Skeletal muscle satellite cell (primary cell): ENCODE measurements around the gene NAT14.

ENCODE experiments used
- H3K27me3 ChIP-seq: 2 replicates; pipeline ENCODE4 v1.7.0; 2013; ENCODE audit warnings: low read length; ENCODE audit not compliant: control insufficient read depth, insufficient read depth
- H3K36me3 ChIP-seq: 2 replicates; pipeline ENCODE4 v1.7.0; 2013; ENCODE audit warnings: mild to moderate bottlenecking, control low read depth, low read length; ENCODE audit not compliant: insufficient read depth
- H3K4me1 ChIP-seq: 2 replicates; pipeline ENCODE4 v1.7.0; 2013; ENCODE audit warnings: low read length; ENCODE audit not compliant: control insufficient read depth, insufficient read depth
- H3K4me2 ChIP-seq: 2 replicates; pipeline ENCODE4 v1.7.0; 2013; ENCODE audit warnings: mild to moderate bottlenecking, low read length
- H3K4me3 ChIP-seq: 2 replicates; pipeline ENCODE4 v1.7.0; 2013; ENCODE audit warnings: low read length
- H3K9ac ChIP-seq: 2 replicates; pipeline ENCODE4 v1.7.0; 2013; ENCODE audit warnings: mild to moderate bottlenecking, low read depth, low read length, moderate library complexity
- H3K9me3 ChIP-seq: replicated peaks from 2 replicates; pipeline ENCODE4 v1.7.0; 2013; ENCODE audit warnings: mild to moderate bottlenecking, control low read depth, low read length

The NAT14 gene

DNA sequence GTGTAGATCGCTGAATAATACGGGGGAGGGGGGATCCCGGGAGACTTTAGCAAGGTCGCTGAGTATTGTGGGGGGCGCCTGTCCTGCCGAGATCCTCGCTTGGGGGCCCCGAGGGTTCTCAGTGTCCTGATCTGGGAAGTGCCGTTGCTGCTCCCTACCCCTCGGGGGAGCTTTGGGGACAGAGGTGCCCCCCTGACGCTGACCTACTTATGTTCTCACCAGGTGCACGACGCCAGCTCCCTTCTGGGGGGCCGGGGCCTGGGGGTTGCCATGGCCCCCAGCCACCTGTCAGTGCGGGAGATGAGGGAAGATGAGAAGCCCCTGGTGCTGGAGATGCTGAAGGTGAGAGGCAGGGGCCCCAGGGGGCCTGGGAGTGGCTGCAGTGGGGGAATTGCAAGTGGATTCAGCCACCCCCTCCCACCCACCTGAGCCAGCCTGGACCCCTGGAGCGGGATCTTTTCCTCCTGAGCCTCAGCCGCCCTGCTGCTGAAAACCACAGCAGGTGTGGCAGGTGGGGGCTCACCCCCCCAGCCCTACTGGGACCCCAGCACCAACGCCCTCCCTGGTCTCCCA, 537 bp downstream of the NAT14 start:
- Histone ChIP-seq H3K27me3 (no peaks in the 10 kb centered on the region), H3K9me3 (no peaks in the 10 kb centered on the region), H3K4me3 (peak overlapping the region; percentile 78), H3K4me1 (peaks cover 50% of the 10 kb centered on the region), H3K36me3 (peaks cover 10% of the 10 kb centered on the region), H3K4me2 (peak overlapping the region; percentile 95), H3K9ac (peak overlapping the region; percentile 83)

DNA sequence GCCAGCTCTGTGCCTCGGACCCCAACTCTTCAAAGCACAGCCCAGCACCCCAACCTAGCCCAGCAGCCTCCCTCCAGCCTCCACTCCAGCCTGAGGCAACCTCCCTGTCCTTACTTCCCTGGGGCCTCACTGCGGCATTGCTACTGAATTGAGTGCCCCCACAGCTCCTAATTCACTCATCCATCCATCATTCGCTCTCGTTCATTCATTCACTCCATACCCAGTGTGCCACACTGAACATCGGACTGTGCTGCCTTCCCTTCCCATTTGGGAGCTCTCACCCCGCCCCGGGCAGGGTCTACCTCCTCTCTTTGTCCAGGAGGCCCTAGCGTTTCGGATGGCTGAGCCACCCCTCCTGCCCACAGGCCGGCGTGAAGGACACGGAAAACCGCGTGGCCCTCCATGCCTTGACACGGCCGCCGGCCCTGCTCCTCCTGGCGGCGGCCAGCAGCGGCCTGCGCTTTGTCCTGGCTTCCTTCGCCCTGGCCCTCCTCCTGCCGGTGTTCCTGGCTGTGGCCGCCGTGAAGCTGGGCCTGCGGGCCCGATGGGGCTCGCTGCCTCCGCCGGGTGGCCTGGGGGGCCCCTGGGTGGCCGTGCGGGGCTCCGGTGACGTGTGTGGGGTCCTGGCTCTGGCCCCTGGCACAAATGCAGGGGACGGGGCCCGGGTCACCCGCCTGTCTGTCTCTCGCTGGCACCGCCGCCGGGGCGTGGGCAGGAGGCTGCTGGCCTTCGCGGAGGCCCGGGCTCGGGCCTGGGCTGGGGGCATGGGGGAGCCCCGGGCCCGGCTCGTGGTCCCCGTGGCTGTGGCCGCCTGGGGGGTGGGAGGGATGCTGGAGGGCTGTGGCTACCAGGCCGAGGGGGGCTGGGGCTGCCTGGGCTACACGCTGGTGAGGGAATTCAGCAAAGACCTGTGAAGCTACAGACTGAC, 1.3 kb downstream of the NAT14 start:
- H3K27me3 ChIP-seq, result no peaks in the 10 kb centered on the region
- peak overlapping the region; percentile 83 for H3K9ac ChIP-seq
- H3K4me3 ChIP-seq, result peak overlapping the region; percentile 78
- peaks cover 8% of the 10 kb centered on the region for H3K36me3 ChIP-seq
- peaks cover 50% of the 10 kb centered on the region for H3K4me1 ChIP-seq
- H3K4me2 ChIP-seq, result peak overlapping the region; percentile 95
- H3K9me3 ChIP-seq, result no peaks in the 10 kb centered on the region

DNA sequence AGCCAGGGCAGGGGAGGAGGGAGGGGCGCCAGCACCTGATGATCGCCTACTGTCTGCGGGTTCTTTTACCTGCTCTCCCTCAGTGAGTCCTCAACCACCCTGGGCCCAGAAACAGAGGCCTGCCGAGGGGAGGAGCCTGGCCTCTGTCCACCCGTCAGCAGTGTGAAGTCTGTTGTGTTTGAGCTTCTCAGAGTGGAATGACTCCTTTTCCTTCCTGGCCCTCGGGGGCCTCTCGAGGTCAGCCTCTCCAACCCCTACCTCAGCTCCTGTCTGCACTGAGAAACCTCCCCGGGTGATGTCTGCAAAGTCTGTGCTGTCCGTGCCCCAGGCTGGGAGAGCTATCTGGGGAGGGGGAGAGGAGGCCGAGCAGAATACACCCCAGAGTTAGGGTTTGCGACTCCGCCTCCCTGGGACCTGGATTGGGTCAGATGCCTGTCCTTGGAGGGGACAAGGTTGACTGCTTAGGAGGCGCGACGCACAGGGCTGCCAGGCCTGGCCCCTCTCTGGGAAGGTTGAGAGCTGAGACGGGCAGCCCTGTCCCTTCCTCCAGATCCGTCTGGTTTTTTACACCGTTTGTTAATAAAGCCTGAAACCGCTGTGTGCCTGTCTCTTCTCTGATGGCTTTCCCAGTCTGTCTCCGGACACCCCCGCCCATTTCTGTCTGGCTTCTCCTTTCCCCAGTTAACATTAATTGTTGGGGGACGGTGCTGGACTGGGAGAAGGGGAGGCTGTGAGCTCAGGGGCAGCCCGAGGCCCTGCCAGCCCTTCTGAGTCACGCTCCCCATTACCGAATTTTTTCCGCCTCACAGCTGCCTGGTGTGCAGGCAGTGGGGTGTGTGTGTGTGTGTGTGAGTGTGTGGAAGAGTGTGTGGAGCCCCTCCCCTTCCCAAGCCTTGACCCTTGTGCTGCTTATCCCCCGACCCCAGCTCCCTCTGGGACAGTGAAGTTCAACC, 2.3 kb downstream of the NAT14 start:
- H3K4me1 ChIP-seq, result peaks cover 50% of the 10 kb centered on the region
- peaks cover 6% of the 10 kb centered on the region for H3K36me3 ChIP-seq
- peak overlapping the region; percentile 83 for H3K9ac ChIP-seq
- peak overlapping the region; percentile 78 for H3K4me3 ChIP-seq
- no peaks in the 10 kb centered on the region for H3K9me3 ChIP-seq
- peak overlapping the region; percentile 95 for H3K4me2 ChIP-seq
- H3K27me3 ChIP-seq, result peaks cover 5% of the 10 kb centered on the region

DNA sequence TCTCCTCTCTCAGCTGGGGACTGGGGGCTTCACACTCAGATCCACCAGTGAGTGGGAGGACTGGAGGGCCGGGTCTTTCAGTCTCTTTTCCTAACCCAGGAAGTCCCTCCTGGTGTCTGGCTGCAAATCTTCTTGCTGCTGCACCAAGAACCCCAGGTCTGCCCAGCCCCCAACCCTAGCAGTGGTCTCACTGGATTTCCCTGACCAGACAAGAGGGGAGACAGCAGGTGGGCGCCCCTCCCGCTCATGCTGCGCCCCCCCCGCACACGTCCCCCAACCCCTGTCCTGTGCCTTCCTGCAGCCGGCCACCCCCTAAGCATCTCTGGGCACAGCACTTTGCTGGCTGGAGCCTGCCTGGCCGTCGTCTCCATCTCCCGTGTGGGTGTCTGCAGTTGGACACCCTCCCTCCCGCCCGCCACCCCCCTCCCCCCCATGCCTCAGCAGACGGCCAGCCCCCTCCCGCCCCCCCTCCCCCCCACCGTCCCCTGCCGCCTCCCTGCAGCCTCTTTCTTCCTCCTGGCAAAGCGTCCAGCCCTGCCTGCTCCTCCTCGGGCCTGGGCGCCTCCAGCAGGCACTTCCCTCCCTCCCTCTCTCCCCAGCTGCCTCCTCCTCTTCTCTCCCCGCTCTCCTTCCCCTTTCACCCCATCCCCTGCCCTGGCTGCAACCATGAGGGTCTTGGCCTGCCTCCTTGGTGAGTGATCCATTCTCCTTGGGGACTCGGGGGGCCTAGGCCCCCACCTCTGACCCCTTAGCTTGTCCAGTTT, 3.1 kb downstream of the NAT14 start, which contains the start of gene SSC5D:
Gene SSC5D (plus strand): TSS at position 513 of the 764 bp plus-strand sequence. CDS start 154 bp downstream, at position 667.
- H3K27me3 ChIP-seq, result peaks cover 5% of the 10 kb centered on the region
- H3K36me3 ChIP-seq, result no peaks in the 10 kb centered on the region
- no peaks in the 10 kb centered on the region for H3K9me3 ChIP-seq
- peak within 1 kb of the TSS; percentile 95 for H3K4me2 ChIP-seq
- peak within 1 kb of the TSS; percentile 78 for H3K4me3 ChIP-seq
- peaks cover 50% of the 10 kb centered on the region for H3K4me1 ChIP-seq
- H3K9ac ChIP-seq, result peak within 1 kb of the TSS; percentile 83

DNA sequence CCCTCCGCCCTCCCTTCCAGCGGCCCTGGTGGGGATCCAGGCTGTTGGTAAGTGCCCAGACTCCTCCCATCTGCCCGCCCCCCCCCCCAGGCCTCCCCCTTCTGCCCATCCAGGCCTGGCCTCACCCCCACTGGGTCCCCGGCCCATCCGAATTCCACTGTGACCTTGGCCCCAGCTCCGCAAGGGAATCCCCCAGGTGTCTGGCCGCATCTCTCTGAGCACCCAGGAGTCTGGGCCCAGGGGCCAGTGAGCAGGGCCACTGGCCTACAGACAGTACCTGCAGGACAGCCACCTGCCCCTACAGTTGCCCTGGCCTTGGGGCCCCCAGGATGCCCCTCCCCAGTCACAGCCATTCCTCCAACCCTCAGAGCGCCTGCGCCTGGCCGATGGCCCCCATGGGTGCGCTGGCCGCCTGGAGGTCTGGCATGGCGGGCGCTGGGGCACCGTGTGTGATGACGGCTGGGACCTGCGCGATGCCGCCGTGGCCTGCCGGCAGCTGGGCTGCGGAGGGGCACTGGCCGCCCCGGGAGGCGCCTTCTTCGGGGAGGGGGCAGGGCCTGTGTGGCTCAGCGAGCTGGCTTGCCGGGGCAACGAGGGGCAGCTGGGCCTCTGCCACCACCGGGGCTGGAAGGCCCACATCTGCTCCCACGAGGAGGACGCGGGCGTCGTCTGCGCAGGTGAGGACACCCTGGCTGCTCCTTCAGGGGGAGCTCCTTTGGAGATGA, 4.2 kb downstream of the NAT14 start:
- Histone ChIP-seq H3K4me3 (no peak overlapping the region), H3K9me3 (no peaks in the 10 kb centered on the region), H3K9ac (no peak overlapping the region), H3K4me2 (peak overlapping the region; percentile 72), H3K27me3 (peaks cover 5% of the 10 kb centered on the region), H3K4me1 (peaks cover 49% of the 10 kb centered on the region), H3K36me3 (no peaks in the 10 kb centered on the region)

DNA sequence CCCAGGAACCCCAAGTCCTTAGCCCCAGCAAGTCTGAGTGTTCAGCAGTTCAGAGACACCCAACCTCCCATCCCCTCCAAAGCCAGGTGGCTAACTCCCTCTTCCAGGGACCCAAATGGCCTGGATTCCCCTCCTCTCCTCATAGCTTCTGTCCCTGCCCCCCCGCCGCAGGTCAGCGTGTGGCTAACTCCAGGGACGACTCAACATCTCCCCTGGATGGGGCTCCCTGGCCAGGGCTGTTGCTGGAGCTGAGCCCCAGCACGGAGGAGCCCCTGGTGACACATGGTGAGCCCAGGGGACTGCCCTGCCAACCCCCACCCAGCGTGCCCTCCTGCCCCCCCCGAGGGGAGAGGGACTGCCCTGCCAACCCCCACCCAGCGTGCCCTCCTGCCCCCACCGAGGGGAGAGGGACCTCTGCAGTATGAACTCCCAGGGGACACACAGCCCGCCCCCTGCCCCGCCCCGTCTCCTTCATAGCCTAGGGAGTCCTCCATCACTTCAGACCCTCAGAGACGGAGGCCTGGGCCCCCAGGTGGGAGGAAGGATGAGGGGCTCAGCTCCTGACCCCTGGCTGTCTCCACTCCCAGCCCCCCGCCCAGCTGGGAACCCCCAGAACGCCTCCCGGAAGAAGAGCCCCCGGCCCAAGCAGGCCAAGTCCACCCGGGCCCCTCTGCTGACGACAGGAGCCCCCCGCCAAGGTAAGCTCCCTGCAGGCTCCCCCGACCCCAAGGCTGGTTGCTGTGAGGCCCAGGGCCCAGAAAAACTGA, 4.9 kb downstream of the NAT14 start:
- H3K4me2 ChIP-seq, result peak overlapping the region; percentile 72
- no peaks in the 10 kb centered on the region for H3K9me3 ChIP-seq
- peaks cover 42% of the 10 kb centered on the region for H3K4me1 ChIP-seq
- no peak overlapping the region for H3K9ac ChIP-seq
- H3K27me3 ChIP-seq, result peaks cover 5% of the 10 kb centered on the region
- no peaks in the 10 kb centered on the region for H3K36me3 ChIP-seq
- H3K4me3 ChIP-seq, result no peak overlapping the region

DNA sequence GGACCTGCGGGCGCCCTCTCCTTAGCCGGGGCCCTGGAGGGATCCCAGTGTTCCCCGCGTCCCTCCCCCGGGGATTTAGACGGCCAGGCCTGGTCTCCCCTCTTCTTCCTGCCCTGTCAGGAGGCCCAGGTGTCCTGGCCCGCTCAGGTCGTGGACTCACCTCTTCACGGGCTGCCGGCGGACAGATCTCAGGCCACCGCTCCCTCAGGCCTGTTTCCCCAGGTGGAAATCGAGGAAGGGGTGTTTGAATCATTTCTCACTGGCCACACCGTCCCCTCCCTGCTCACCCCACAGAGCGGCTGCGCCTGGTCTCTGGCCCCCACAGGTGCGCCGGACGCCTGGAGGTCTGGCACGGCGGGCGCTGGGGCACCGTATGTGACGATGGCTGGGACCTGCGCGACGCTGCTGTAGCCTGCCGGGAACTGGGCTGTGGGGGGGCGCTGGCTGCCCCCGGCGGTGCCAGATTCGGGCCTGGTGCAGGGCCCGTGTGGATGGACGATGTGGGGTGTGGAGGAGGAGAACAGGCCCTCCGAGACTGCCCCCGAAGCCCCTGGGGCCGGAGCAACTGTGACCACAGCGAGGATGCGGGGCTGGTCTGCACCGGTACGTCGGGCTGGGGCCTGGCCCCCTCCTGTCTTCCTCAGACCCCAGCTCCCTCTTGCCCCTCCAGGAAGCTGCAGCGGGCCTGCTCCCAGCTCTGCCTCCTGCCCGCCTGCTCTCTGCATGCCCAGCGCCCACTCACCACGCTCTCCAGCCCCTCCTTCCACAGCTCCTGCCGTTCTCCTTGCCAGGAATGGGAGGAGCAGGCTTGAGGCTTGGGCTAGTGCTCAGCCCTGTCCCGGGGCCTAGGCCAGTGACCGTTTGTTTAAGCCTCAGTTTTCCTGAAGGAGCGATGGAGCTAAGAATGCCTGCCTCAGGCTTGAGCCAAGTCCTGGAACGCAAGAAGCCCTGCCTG, 5.8 kb downstream of the NAT14 start:
- Histone ChIP-seq H3K4me1 (peaks cover 37% of the 10 kb centered on the region), H3K36me3 (no peaks in the 10 kb centered on the region), H3K9me3 (no peaks in the 10 kb centered on the region), H3K4me3 (no peak overlapping the region), H3K27me3 (peaks cover 5% of the 10 kb centered on the region), H3K9ac (no peak overlapping the region), H3K4me2 (no peak overlapping the region)

DNA sequence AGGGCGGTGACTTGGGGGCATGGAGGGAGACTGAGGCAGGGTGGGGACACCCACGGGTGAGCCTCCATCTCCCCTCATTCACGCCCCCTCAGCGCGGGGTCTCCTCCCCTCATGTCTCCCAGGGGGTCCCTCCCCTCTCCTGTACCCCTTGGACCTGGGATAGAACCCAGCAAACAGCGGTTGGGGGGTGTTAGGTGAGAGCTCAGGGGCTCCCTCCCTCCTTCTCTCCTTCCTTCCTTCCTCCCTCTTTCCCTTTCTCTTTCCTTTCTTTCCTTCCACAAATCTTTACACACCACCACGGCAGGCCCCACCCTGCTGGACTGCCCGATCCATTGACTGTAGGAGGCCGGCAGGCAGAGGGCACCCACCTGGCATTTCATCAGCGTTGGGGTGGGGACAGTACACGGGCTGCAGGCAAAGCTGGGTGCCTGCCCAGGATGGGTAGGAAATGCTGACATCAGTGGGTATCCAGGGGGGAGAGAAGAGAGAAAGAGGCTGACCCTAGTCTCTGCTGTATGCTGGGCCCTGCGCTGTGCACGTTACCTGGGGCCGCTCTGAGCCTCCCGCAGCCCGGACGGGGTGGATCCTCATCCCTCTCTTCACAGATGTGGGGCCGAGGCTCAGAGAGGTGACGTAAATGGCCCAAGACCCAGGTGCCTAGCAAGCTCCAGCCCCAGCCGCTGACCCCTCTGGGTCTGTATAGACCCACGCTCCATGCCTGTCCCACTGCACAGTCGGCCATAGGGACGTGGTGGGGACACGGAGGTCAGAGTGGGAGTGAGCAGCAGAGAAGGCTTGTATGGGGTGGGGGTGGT, 6.8 kb downstream of the NAT14 start:
- Histone ChIP-seq H3K36me3 (no peaks in the 10 kb centered on the region), H3K4me3 (no peak overlapping the region), H3K27me3 (peaks cover 5% of the 10 kb centered on the region), H3K4me2 (no peak overlapping the region), H3K9me3 (no peaks in the 10 kb centered on the region), H3K4me1 (peaks cover 27% of the 10 kb centered on the region), H3K9ac (no peak overlapping the region)
